Skin of body (tissue), 2 donors: ENCODE measurements around the gene INPP5J. TPM values are rescaled to one million over a fixed set of nuclear protein-coding genes. Genes with fewer than 3 reads are reported as not detected.
A peak's percentile ranks its signal among the peaks of the same experiment; 100 is the strongest.
"Not testable (repeated sequence)": the region's sequence is repeated elsewhere in the genome, so short reads cannot be mapped to it uniquely, and the experiment has no call there.

Experiments
- DNase-seq: peaks from one replicate; lab custom pipeline; 2025; lab: John Stamatoyannopoulos, UW
- total RNA-seq: library from RNA; depleted of rRNA; stranded (reverse); fragments of >200 nt; gene quantifications from one replicate; pipeline ENCODE4 v1.2.3, GENCODE V29; 2014

Gene INPP5J
- total RNA-seq, 1 donor from 2014 or later, result 0.39 TPM

DNA sequence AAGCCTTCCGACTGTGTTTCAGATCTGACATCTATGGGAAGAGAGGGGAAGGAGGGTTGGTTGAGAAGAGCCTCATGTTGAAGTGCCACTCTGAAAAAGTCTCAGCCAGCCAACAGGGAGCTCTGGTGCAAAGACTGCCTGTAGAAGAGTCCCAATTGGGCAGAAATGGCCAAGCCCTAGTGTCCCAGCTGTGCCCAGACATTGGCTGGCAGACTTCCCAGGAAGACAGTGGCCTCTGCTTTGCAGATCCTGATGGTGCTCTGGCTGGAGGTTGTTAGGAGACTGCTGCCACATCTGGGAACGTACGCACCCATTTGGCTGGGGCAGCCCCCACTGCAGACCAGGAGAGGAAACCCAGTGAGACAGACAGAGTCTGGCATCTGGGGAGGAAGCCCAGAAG, 20.8 kb downstream of the INPP5J start:
- no peak for DNase-seq

GRCh38 chr22:31144223-31144622, 21.5 kb downstream of the INPP5J start:
- DNase-seq, result no peak

- DNase-seq, result no peak
These were observed 25.7 kb downstream of the INPP5J start for GRCh38 chr22:31148488-31148887.

- DNase-seq, result peak; percentile 37
These were observed 26.3 kb downstream of the INPP5J start for GRCh38 chr22:31148953-31149627.

DNA sequence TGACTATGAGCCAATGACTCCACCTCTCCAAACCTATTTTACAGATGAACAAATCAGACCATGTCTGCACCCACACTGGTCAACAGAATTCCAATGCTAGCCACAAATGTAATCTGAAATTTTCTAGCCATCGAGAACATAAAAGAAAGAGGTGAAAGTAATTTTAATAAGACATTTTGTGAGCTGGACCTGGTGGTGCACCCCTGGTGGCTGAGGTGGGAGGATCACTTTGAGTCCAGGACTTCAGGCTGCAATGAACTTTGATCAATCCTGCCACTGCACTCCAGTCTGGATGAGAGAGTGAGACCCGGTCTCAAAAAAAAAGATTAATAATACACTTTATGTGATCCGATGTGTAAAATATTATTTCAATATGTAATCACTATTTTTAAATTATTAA, 27.8 kb downstream of the INPP5J start:
- no peak for DNase-seq

DNA sequence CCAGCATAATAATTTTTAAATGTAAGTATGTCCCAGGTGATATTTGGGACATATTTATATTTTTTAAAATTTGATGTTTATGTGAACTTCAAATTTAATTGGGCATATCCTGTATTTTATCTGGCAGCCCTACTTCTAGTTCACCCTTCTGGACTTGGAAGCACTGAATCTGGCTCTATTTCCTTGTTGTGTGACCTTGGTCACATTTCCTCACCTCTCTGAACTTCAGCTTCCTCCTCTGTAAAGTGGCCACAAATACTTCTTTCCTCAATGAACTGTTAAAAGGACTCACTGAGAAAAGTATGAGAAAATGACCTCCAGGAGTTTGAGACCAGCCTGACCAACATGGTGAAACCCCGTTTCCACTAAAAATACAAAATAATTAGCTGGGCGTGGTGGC, 29.1 kb downstream of the INPP5J start:
- DNase-seq, result no peak

DNA sequence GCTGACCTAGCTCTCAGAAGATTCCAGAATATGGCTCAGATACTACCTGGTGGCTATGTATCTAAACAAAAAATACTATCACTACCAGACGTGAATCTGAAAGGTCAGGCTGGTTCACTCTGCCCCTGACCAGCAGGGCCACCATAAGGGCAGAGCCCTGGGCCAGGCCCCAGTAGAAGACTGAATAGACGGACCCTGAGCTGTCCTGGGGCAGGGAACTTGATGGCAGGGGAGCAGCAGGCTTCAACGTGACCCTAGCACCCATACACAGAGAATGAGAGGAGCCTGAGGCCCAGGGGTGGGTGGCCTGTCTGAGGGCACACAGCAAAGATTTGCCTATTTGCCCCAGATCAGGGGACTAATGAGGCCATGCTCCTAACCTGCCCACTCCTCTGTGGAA, 30.6 kb downstream of the INPP5J start:
- DNase-seq, result no peak

- no peak for DNase-seq
These were observed 32.2 kb downstream of the INPP5J start for GRCh38 chr22:31154975-31155374.

- DNase-seq, result peak; percentile 23
These were observed 32.7 kb downstream of the INPP5J start for GRCh38 chr22:31155422-31155821.

DNA sequence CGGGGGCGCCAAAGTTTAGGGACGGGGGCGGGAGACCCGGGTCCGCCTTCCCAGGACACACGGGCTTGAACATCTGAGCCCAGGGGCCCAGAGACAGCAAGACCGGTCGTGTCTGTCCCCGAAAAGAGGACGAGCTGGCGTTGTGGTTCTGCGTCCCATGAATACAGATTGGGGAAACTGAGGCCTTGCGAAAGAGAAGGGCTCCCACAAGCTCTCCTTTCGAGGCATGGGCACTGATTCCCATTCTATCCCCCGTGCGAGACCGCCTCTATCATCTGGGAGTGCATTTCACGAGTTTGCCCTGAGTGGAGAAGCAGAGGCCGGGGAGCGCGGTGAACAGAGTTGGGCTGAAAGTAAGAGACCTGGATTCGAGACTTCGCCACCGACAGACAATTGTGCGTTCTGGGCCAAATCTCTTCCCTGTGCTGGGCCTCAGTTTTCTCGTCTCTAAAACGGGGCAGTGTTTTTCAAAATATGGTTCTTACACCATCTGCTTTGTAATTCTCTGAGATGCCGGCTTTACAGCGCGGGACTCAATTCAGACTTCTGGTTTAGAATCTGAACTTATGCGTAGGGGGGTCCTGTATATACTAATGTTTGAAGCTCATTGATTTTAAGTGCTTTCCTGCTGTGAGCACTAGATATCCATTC, 37.7 kb downstream of the INPP5J start:
- DNase-seq, result no peak

DNA sequence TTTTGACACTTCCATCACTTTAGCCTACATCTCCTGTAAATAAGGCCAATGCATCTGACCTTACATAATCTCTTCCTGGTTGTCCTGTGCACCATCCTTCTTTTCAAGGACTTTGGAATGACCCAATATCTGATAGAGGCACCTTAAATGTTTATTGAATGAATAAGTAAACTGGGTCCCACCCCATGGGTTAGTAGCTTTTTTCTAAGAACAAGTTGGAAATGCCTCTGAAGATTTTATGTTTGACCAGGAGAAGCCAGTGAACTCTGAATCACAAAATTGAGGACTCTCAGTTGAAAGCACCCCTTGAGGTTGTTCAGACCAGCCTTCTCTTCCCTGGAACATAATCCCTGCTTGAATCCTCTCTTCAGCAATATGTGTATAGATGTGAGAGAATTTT, 38.6 kb downstream of the INPP5J start:
- no peak for DNase-seq

DNA sequence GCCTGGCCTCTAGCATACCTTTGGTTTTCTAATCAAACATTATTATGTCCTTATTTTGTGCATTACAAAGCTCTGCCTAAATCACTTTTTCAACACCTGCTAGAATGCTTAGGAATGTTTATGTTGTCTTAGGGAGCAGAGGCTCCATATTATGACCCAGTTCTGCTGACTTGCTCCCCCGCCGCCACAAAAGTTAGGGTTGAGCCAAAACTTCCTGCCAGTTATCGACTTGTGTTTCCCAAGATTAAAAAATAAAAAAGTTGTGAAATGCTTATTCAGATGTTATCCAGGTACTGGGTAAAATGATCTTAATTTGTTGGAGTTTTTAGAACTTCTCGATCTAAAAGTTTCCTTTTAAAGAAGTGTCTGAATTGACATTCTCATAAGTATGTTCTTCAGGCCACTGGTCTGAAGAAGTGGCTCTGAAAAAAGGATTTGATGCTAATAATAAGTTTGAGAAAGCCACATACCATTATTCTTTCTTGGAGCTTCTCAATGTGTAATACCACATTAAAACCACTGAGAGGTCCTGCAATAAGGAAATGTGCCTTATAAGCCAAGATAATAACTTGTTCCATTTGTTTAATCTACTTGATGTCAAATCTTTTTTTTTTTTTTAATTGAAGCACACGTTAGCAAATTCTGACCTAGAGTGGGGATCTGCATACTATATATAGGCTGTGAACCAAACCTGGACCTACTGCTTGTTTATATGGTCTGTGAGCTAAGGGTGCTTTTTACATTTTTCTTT, 39.4 kb downstream of the INPP5J start:
- DNase-seq, result no peak

GRCh38 chr22:31170971-31171370, 48.2 kb downstream of the INPP5J start:
- no peak for DNase-seq

DNA sequence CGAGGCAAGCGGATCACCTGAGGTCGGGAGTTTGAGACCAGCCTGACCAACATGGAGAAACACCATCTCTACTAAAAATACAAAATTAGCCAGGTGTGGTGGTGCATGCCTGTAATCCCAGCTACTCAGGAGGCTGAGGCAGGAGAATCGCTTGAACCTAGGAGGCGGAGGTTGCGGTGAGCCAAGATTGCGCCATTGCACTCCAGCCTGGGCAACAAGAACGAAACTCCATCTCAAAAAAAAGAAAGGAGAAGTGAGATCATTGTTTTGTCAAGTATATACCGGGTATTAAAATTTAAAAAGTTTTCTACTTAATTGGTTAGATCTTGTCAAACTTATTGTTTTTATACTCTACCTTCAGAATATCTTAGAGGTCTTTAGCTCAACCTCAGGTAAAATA, 49.0 kb downstream of the INPP5J start:
- DNase-seq, result not testable (repeated sequence)

GRCh38 chr22:31173386-31174145, 50.8 kb downstream of the INPP5J start:
- no peak for DNase-seq

DNA sequence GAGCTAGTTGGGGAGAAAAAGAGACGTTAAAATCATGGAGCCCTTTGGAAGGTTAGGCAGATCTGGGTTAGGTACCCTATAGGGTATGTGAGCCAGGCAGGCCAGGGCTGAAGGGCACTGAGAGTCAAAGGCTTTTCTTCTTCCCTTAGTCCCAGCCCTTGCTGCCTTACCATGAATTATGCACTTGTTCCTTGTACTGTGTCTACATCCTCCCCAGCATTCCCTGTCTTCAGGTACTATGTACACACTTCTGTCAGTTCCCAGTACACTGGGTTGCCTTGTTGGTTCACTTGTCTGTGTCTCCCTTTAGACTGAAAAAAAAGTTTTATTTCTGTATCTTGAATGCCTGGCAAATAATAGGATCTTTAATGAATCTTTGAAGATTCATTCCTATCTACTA, 54.2 kb downstream of the INPP5J start:
- no peak for DNase-seq

GRCh38 chr22:31177420-31178162, 54.8 kb downstream of the INPP5J start:
- peak; percentile 20 for DNase-seq

DNA sequence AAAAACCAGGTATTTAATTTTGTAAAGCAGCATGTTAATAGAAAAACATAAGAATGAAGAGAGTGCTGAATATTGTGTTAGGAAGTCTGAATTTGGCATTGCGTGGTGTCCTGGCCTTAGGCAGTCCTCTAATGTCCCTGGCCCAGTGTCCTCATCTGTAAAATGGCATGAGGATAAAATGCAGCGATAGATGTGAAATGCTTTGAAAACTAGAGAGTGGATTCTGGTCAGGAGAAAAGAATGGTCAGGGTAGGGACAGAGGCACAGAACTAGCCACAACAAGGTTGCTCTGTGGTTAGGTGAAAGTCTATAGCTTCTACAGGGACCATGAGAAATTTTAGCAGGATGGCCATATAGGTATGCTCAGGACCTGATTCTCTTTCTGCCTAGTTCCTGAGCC, 56.1 kb downstream of the INPP5J start:
- DNase-seq, result no peak

GRCh38 chr22:31179345-31179744, 56.6 kb downstream of the INPP5J start:
- no peak for DNase-seq

GRCh38 chr22:31184015-31184414, 61.2 kb downstream of the INPP5J start:
- no peak for DNase-seq
